HepG2 (cell line): Measurements from ENCODE around the gene IHH. TPM values are rescaled to one million over a fixed set of nuclear protein-coding genes. Genes with fewer than 3 reads are reported as not detected.

Experiments used
- AHDC1 ChIP-seq: sonication (generic); formaldehyde crosslinking; IDR thresholded peaks from 2 replicates; pipeline ENCODE4 v1.5.1; 2020; ENCODE audit warnings: mild to moderate bottlenecking, missing genetic modification reagents, borderline replicate concordance
- BRCA1 ChIP-seq: sonication (generic); formaldehyde crosslinking; IDR thresholded peaks from 2 replicates; pipeline ENCODE4 v1.4.0; 2020; ENCODE audit warnings: missing genetic modification reagents
- ETV5 ChIP-seq: IDR thresholded peaks from 2 replicates; pipeline ENCODE4 v1.6.1; 2018; ENCODE audit warnings: missing biosample characterization, missing genetic modification reagents, inconsistent platforms, borderline replicate concordance
- HOXD1 ChIP-seq: sonication (generic); formaldehyde crosslinking; IDR thresholded peaks from 2 replicates; pipeline ENCODE4 v1.5.0; 2020; ENCODE audit warnings: missing genetic modification reagents
- MBNL3 ChIP-seq: fragments of 250-450 bp; sonication (Bioruptor Pico); conservative IDR thresholded peaks from 2 replicates; pipeline ENCODE4 v1.8.0; 2022; ENCODE audit warnings: mild to moderate bottlenecking, inconsistent platforms
- MXI1 ChIP-seq: IDR thresholded peaks from 3 replicates; pipeline ENCODE4 v1.6.1; 2012; ENCODE audit warnings: low read depth, low read length, inconsistent platforms, borderline replicate concordance
- NFYC ChIP-seq: IDR thresholded peaks from 2 replicates; pipeline ENCODE4 v1.6.1; 2016; ENCODE audit warnings: missing genetic modification reagents, missing compliant biosample characterization
- RBFOX2 ChIP-seq: fragments of 200-400 bp; formaldehyde crosslinking; IDR thresholded peaks from 2 replicates; pipeline ENCODE4 v1.6.1; 2017; ENCODE audit warnings: low read depth, mild to moderate bottlenecking, low read length
- USF2 ChIP-seq, 2 experiments: sonication (generic) in 1 of 2; formaldehyde crosslinking in 1 of 2; IDR thresholded peaks; 2 replicates each; pipeline versions ENCODE4 v1.5.1 to v1.6.1; 2011 to 2020; ENCODE audit warnings: borderline replicate concordance in 1 of 2, low read depth in 1 of 2, low read length in 1 of 2, mild to moderate bottlenecking in 1 of 2, missing genetic modification reagents in 1 of 2, moderate library complexity in 1 of 2
- ZBTB33 ChIP-seq: sonication (generic); formaldehyde crosslinking; IDR thresholded peaks from 2 replicates; pipeline ENCODE4 v1.4.0; 2020; ENCODE audit warnings: missing genetic modification reagents
- ZGPAT ChIP-seq: IDR thresholded peaks from 2 replicates; pipeline ENCODE4 v1.6.1; 2016; ENCODE audit warnings: mild to moderate bottlenecking
- ZMYM3 ChIP-seq: sonication (generic); formaldehyde crosslinking; IDR thresholded peaks from 2 replicates; pipeline ENCODE4 v1.5.1; 2020; ENCODE audit warnings: mild to moderate bottlenecking, missing genetic modification reagents
- ZNF263 ChIP-seq: sonication (generic); formaldehyde crosslinking; IDR thresholded peaks from 2 replicates; pipeline ENCODE4 v1.4.0; 2020; ENCODE audit warnings: missing genetic modification reagents
- ZNF430 ChIP-seq: sonication (generic); formaldehyde crosslinking; IDR thresholded peaks from 2 replicates; pipeline ENCODE4 v1.9.0; 2021; ENCODE audit warnings: mild to moderate bottlenecking, missing genetic modification reagents
- ZNF562 ChIP-seq: sonication (generic); formaldehyde crosslinking; IDR thresholded peaks from 2 replicates; pipeline ENCODE4 v1.8.0; 2022; ENCODE audit warnings: missing genetic modification reagents, borderline replicate concordance
- ZNF720 ChIP-seq: sonication (generic); formaldehyde crosslinking; IDR thresholded peaks from 2 replicates; pipeline ENCODE4 v1.4.0; 2020; ENCODE audit warnings: missing genetic modification reagents
- ZNF782 ChIP-seq: sonication (generic); formaldehyde crosslinking; IDR thresholded peaks from 2 replicates; pipeline ENCODE4 v1.4.0; 2020; ENCODE audit warnings: missing genetic modification reagents, mild to moderate bottlenecking, borderline replicate concordance
- polyA plus RNA-seq, 8 experiments: library from polyadenylated mRNA; depleted of rRNA in 3 of 8; stranded (reverse) in 7 of 8; unstranded in 1 of 8; fragments of >200 nt; fragmentation: Illumina TruSeq in 4 of 8; extraction: Trizol in 4 of 8; gene quantifications; 2 replicates each; pipeline versions ENCODE4 v1.2.1 to v1.2.3, GENCODE V29; 2011 to 2016; ENCODE audit warnings: low read depth in 4 of 8, missing spikeins in 1 of 8, mixed read lengths in 1 of 8; ENCODE audit not compliant: insufficient read depth in 1 of 8
- total RNA-seq, 5 experiments: library from RNA; depleted of rRNA; stranded (reverse); fragments of >200 nt; fragmentation: Illumina TruSeq; extraction: Trizol; gene quantifications; 2 replicates each; pipeline ENCODE4 v1.2.3, GENCODE V29; 2016; ENCODE audit warnings: low read depth in 1 of 5

Gene IHH
- total and polyA plus RNA-seq, 2 of the 13 experiments (the other 11 are each of a cell fraction or from before 2014, with no cell fraction given), result 0.42 TPM; not detected in 1

GRCh38 chr2:219057709-219058540, 2.8 kb downstream of the IHH start (continued):
- TF ChIP-seq ZBTB33 (CRISPR knock-in tag), result peak; percentile 87
- TF ChIP-seq ZNF562, result no peak
- no peak for TF ChIP-seq MBNL3 (CRISPR knock-in tag)
- no peak for TF ChIP-seq AHDC1 (CRISPR knock-in tag)
- TF ChIP-seq ZGPAT (CRISPR knock-in tag), result peak; percentile 41; the same call in 1 of the 2 replicates
- TF ChIP-seq RBFOX2, result 0 out of 2 replicates have a peak, but pooled peaks have one; percentile 39
- TF ChIP-seq ZNF430 (CRISPR knock-in tag), result no peak
- no peak for TF ChIP-seq ZMYM3 (CRISPR knock-in tag)
- TF ChIP-seq ZNF782 (CRISPR knock-in tag), result no peak
- no peak for TF ChIP-seq USF2 (IDR thresholded peaks at IDR 0.05; ENCODE audit: low read depth, low read length)
- TF ChIP-seq USF2 (CRISPR knock-in tag; IDR thresholded peaks at IDR 0.05; ENCODE audit: borderline replicate concordance), result no peak; the same call in 1 of the 2 replicates
- peak; percentile 93 for TF ChIP-seq ZNF263 (CRISPR knock-in tag)
- peak; percentile 45; the same call in 1 of the 2 replicates for TF ChIP-seq ETV5 (CRISPR knock-in tag)
- no peak for TF ChIP-seq ZNF720 (CRISPR knock-in tag)
- TF ChIP-seq BRCA1 (CRISPR knock-in tag), result no peak
- no peak for TF ChIP-seq NFYC (CRISPR knock-in tag)
- TF ChIP-seq MXI1, result peak; percentile 73; the same call in 2 of the 3 replicates
- TF ChIP-seq HOXD1 (CRISPR knock-in tag), result no peak; the same call in 1 of the 2 replicates
